Measurements from ENCODE around the gene IL21R.

- TF ChIP-seq XRCC3 (IDR thresholded peaks at IDR 0.05), result no peak
- TF ChIP-seq CTCF (IDR thresholded peaks at IDR 0.05 in 2 of 3, conservative IDR thresholded peaks at IDR 0.05 in 1 of 3; ENCODE audit: insufficient read depth in 2 of 3, low read depth in 1 of 3, low read length in 3 of 3), result no peak
- TF ChIP-seq ZNF609 (CRISPR knock-in tag; IDR thresholded peaks at IDR 0.05; ENCODE audit: borderline replicate concordance), result no peak
- TF ChIP-seq ZZZ3 (IDR thresholded peaks at IDR 0.05), result no peak
- no peak for TF ChIP-seq POLR2A (conservative IDR thresholded peaks at IDR 0.05)
These were observed 48.1 kb upstream of the IL21R start for GRCh38 chr16:27353853-27354252.
